Prostate gland (tissue), 2 donors: Measurements from ENCODE around the gene NUP88.

Experiments used
- POLR2A ChIP-seq: fragments of 450-650 bp; IDR thresholded peaks from one replicate; pipeline ENCODE4 v1.6.1; 2016; ENCODE audit warnings: antibody characterized with exemption, mild to moderate bottlenecking
- POLR2AphosphoS5 ChIP-seq: sonication (generic); formaldehyde crosslinking; IDR thresholded peaks from one replicate; pipeline ENCODE4 v1.6.1; 2017; ENCODE audit warnings: antibody characterized with exemption
- TF ChIP-seq, protein P1 (sequence below), 4 experiments: fragments of 200-600 bp in 2 of 4; fragments of 450-650 bp in 2 of 4; sonication (generic) in 2 of 4; IDR thresholded peaks; 1 replicate in 3 of 4; 2 replicates in 1 of 4; pipeline ENCODE4 v1.5.1; 2016 to 2019; ENCODE audit warnings: antibody characterized with exemption in 4 of 4, mild to moderate bottlenecking in 2 of 4, moderate library complexity in 2 of 4

DNA sequence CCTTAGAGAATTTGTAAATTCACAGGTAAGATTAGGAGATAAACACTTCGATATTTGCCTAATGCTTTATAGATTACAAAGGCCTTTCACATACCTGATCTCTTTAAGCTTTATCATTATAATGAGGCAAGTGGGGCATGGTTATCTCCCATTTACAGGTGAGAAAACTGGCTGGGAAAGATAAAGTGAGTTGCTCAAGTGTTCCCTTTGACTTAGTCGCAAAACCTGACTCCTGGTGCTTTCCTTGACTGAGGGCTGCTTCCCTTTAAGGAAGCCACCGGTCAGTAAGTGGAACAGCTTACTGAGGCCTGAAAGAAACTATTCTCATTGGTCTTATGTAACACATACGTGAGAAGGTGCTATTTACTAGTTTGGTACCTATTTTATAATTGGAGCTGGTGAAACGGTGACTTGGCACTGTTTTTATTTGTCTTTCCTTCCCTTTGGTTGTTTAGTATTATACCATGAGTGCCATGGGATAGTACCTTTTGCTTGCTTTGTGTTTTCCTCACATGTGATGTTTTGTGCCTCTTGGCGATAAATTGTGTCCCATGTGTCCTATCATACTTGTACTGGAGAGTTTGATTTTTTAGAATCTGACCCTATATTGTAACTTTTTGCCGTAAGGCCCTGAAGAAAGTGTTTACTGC, 57.2 kb downstream of the NUP88 start:
- TF ChIP-seq, protein P1, sequence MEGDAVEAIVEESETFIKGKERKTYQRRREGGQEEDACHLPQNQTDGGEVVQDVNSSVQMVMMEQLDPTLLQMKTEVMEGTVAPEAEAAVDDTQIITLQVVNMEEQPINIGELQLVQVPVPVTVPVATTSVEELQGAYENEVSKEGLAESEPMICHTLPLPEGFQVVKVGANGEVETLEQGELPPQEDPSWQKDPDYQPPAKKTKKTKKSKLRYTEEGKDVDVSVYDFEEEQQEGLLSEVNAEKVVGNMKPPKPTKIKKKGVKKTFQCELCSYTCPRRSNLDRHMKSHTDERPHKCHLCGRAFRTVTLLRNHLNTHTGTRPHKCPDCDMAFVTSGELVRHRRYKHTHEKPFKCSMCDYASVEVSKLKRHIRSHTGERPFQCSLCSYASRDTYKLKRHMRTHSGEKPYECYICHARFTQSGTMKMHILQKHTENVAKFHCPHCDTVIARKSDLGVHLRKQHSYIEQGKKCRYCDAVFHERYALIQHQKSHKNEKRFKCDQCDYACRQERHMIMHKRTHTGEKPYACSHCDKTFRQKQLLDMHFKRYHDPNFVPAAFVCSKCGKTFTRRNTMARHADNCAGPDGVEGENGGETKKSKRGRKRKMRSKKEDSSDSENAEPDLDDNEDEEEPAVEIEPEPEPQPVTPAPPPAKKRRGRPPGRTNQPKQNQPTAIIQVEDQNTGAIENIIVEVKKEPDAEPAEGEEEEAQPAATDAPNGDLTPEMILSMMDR (IDR thresholded peaks at IDR 0.05), result no peak
- TF ChIP-seq POLR2A, result no peak
- TF ChIP-seq POLR2AphosphoS5, result no peak
